ENCODE results near the gene NUDT1.

DNA sequence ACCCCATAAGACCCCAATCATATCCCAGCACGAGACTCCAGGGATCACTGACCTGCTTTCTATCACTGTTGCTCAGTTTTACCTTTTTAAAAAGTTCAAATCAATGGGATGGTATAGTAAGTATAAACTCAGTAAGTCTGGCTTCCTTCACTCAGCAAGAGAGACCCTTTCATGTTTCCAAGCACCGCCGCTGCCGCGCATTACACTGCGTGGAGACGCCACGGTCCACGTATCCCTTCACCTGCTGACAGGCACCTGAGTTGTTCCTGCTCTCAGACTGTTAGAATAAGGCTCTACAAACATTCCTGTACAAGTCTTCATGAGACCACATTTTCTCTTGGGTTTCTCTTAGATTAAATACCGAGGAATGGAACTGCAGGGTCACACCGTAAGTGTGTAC lies 37.6 kb upstream of the NUDT1 start:
- TF ChIP-seq, protein P1, sequence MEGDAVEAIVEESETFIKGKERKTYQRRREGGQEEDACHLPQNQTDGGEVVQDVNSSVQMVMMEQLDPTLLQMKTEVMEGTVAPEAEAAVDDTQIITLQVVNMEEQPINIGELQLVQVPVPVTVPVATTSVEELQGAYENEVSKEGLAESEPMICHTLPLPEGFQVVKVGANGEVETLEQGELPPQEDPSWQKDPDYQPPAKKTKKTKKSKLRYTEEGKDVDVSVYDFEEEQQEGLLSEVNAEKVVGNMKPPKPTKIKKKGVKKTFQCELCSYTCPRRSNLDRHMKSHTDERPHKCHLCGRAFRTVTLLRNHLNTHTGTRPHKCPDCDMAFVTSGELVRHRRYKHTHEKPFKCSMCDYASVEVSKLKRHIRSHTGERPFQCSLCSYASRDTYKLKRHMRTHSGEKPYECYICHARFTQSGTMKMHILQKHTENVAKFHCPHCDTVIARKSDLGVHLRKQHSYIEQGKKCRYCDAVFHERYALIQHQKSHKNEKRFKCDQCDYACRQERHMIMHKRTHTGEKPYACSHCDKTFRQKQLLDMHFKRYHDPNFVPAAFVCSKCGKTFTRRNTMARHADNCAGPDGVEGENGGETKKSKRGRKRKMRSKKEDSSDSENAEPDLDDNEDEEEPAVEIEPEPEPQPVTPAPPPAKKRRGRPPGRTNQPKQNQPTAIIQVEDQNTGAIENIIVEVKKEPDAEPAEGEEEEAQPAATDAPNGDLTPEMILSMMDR (conservative IDR thresholded peaks at IDR 0.05; ENCODE audit: low read depth in 2 of 2): no peak
- TF ChIP-seq POLR2AphosphoS5 (IDR thresholded peaks at IDR 0.05; ENCODE audit: low read depth) (no peak), CREB1 (CRISPR knock-in tag; IDR thresholded peaks at IDR 0.05; ENCODE audit: low read depth) (no peak), EZH2phosphoT487 (IDR thresholded peaks at IDR 0.05; ENCODE audit: unreplicated experiment) (no peak), EZH2 (IDR thresholded peaks at IDR 0.05; ENCODE audit: low read depth, unreplicated experiment) (no peak)

Data from GM23338 (cell line).